Naive thymus-derived CD4-positive, alpha-beta T cell (primary cell): ENCODE data around the gene CSNK1E. TPM values are rescaled to one million over a fixed set of nuclear protein-coding genes. Genes with fewer than 3 reads are reported as not detected.
A peak's percentile ranks its signal among the peaks of the same experiment; 100 is the strongest.
"Not testable (repeated sequence)": the region's sequence is repeated elsewhere in the genome, so short reads cannot be mapped to it uniquely, and the experiment has no call there.

Experiments used
- ATAC-seq: fragments of 150-1000 bp; cut with Tn5 transposase; 2 replicates; pipeline ENCODE4 v1.10.0; 2021; ENCODE audit warnings: mild to moderate bottlenecking, moderate library complexity
- CTCF ChIA-PET: fragments of 350-600 bp; sonication (Branson Sonifier 250); formaldehyde crosslinking; loops from one replicate; lab custom pipeline; 2021; ENCODE audit warnings: antibody characterized with exemption; lab: Charles Lee
- POLR2A ChIA-PET: fragments of 350-600 bp; sonication (Branson Sonifier 250); formaldehyde crosslinking; loops from one replicate; lab custom pipeline; 2021; ENCODE audit warnings: antibody characterized with exemption, inconsistent platforms; lab: Charles Lee
- DNase-seq, 9 donors: peaks; one replicate each; pipeline versions ENCODE4 v3.0.0 to v3.0.0-alpha.2; 2020 to 2022; ENCODE audit warnings: mixed read lengths in 1 of 9
- H3K27ac ChIP-seq: one replicate; pipeline ENCODE4 v1.7.0; 2013; ENCODE audit warnings: mild to moderate bottlenecking, low read depth, low read length, moderate library complexity
- H3K27me3 ChIP-seq, 2 donors: one replicate each; pipeline ENCODE4 v1.7.0; 2013; ENCODE audit warnings: low read length in 2 of 2, mild to moderate bottlenecking in 2 of 2, moderate library complexity in 2 of 2; ENCODE audit not compliant: control insufficient read depth in 2 of 2, insufficient read depth in 2 of 2
- H3K36me3 ChIP-seq, 3 experiments: 1 replicate in 2 of 3; 2 replicates in 1 of 3; pipeline ENCODE4 v1.7.0; 2013; ENCODE audit warnings: low read length in 3 of 3, mild to moderate bottlenecking in 3 of 3, moderate library complexity in 1 of 3; ENCODE audit not compliant: insufficient read depth in 3 of 3, control insufficient read depth in 2 of 3
- H3K4me1 ChIP-seq, 2 donors: one replicate each; pipeline ENCODE4 v1.7.0; 2013; ENCODE audit warnings: low read length in 2 of 2, mild to moderate bottlenecking in 2 of 2, moderate library complexity in 1 of 2; ENCODE audit not compliant: control insufficient read depth in 2 of 2, insufficient read depth in 2 of 2
- H3K4me3 ChIP-seq: 2 replicates; pipeline ENCODE4 v1.7.0; 2013; ENCODE audit warnings: mild to moderate bottlenecking, low read length
- H3K9me3 ChIP-seq, 3 experiments: 1 replicate in 2 of 3; 2 replicates in 1 of 3; pipeline ENCODE4 v1.7.0; 2013; ENCODE audit warnings: low read length in 3 of 3; ENCODE audit not compliant: control insufficient read depth in 2 of 3
- H3K27ac Mint-ChIP-seq, 9 donors: one replicate each; pipeline ENCODE4 v1.8.0; 2020 to 2022; ENCODE audit warnings: mixed read lengths in 9 of 9, mild to moderate bottlenecking in 8 of 9, moderate library complexity in 5 of 9, inconsistent platforms in 2 of 9
- H3K27me3 Mint-ChIP-seq, 5 donors: one replicate each; pipeline ENCODE4 v1.8.0; 2021 to 2022; ENCODE audit warnings: mixed read lengths in 5 of 5, mild to moderate bottlenecking in 1 of 5
- H3K36me3 Mint-ChIP-seq, 5 donors: one replicate each; pipeline ENCODE4 v1.8.0; 2020 to 2022; ENCODE audit warnings: mixed read lengths in 5 of 5, mild to moderate bottlenecking in 3 of 5, inconsistent platforms in 1 of 5
- H3K4me1 Mint-ChIP-seq, 7 donors: one replicate each; pipeline ENCODE4 v1.8.0; 2020 to 2022; ENCODE audit warnings: mixed read lengths in 7 of 7, mild to moderate bottlenecking in 3 of 7, inconsistent platforms in 1 of 7
- H3K4me3 Mint-ChIP-seq, 10 donors: one replicate each; pipeline ENCODE4 v1.8.0; 2020 to 2022; ENCODE audit warnings: mild to moderate bottlenecking in 10 of 10, mixed read lengths in 10 of 10, moderate library complexity in 6 of 10, inconsistent platforms in 2 of 10
- H3K9me3 Mint-ChIP-seq, 11 donors: one replicate each; pipeline ENCODE4 v1.8.0; 2020 to 2022; ENCODE audit warnings: mixed read lengths in 11 of 11, mild to moderate bottlenecking in 4 of 11, inconsistent platforms in 1 of 11, moderate library complexity in 1 of 11
- intact Hi-C, 2 donors: fragments of 100-400 bp; cut with micrococcal nuclease; formaldehyde crosslinking; loops; one replicate each; pipeline ENCODE4 v1.15.1; 2023
- polyA plus RNA-seq, 2 donors: library from polyadenylated mRNA; unstranded; fragments of 300-500 nt; fragmentation: Illumina TruSeq; gene quantifications; one replicate each; pipeline ENCODE4 v1.2.3, GENCODE V29; 2021
- total RNA-seq, 6 experiments: library from RNA in 5 of 6; stranded (reverse) in 5 of 6; gene quantifications; 1 replicate in 5 of 6; 2 replicates in 1 of 6; pipeline ENCODE4 v1.2.3 and lab custom pipeline; 2021 to 2026

The CSNK1E gene
- total and polyA plus RNA-seq, 7 experiments from 2014 or later = 5.6 to 143 (median 72.0) TPM

GRCh38 chr22:38347944-38348750 is 30.9 kb upstream of the CSNK1E start:
- POLR2A ChIA-PET = interaction anchor here (0.6 kb wide), 1 partner anchor 744 kb away, joined by 3 read pairs; no protein-coding TSS in a partner anchor
- Mint-ChIP-seq H3K9me3 (no peaks in the 10 kb centered on the region), H3K27ac (no peak overlapping the region), H3K27me3 (peaks cover 0 to 11% (median 5%) of the 10 kb centered on the region in 5 donors), H3K4me1 (peaks cover 0 to 2% (median 0%) of the 10 kb centered on the region in 7 donors), H3K36me3 (no peaks in the 10 kb centered on the region), H3K4me3 (no peak overlapping the region)
- intact Hi-C loops = no loop called here
- DNase-seq (peak in 1 of 9 donors; percentile 18), ATAC-seq (no peak)
- no peaks in the 10 kb centered on the region for H3K9me3 ChIP-seq
- no peak overlapping the region for H3K27ac ChIP-seq
- CTCF ChIA-PET = no interaction called here
- no peak overlapping the region for H3K4me3 ChIP-seq
- no peaks in the 10 kb centered on the region for H3K4me1 ChIP-seq
- no peaks in the 10 kb centered on the region for H3K36me3 ChIP-seq
- H3K27me3 ChIP-seq = no peaks in the 10 kb centered on the region

GRCh38 chr22:38347181-38347943 is 30.1 kb upstream of the CSNK1E start:
- H3K4me1 ChIP-seq = no peaks in the 10 kb centered on the region
- H3K27me3 ChIP-seq = no peaks in the 10 kb centered on the region
- no peak overlapping the region for H3K4me3 ChIP-seq
- no peaks in the 10 kb centered on the region for H3K36me3 ChIP-seq
- H3K9me3 ChIP-seq = no peaks in the 10 kb centered on the region
- no peak overlapping the region for H3K27ac ChIP-seq
- peaks cover 0 to 11% (median 5%) of the 10 kb centered on the region in 5 donors for H3K27me3 Mint-ChIP-seq
- CTCF ChIA-PET = no interaction called here
- H3K27ac Mint-ChIP-seq = no peak overlapping the region
- no peak overlapping the region for H3K4me3 Mint-ChIP-seq
- POLR2A ChIA-PET = interaction anchor here (0.6 kb wide), 1 partner anchor 743 kb away, joined by 3 read pairs; no protein-coding TSS in a partner anchor
- ATAC-seq = no peak
- intact Hi-C loops = no loop called here
- H3K9me3 Mint-ChIP-seq = no peaks in the 10 kb centered on the region
- H3K4me1 Mint-ChIP-seq = peaks cover 0 to 2% (median 0%) of the 10 kb centered on the region in 7 donors
- DNase-seq = peak in 1 of 9 donors; percentile 16
- H3K36me3 Mint-ChIP-seq = no peaks in the 10 kb centered on the region

- Histone ChIP-seq H3K4me3 (no peak overlapping the region), H3K36me3 (no peaks in the 10 kb centered on the region), H3K4me1 (no peaks in the 10 kb centered on the region), H3K9me3 (no peaks in the 10 kb centered on the region), H3K27ac (no peak overlapping the region), H3K27me3 (no peaks in the 10 kb centered on the region)
- no peak for DNase-seq
- Mint-ChIP-seq H3K4me3 (no peak overlapping the region), H3K36me3 (no peaks in the 10 kb centered on the region), H3K27ac (no peak overlapping the region), H3K27me3 (peaks cover 0 to 11% (median 5%) of the 10 kb centered on the region in 5 donors), H3K9me3 (no peaks in the 10 kb centered on the region), H3K4me1 (peaks cover 0 to 2% (median 0%) of the 10 kb centered on the region in 7 donors)
- ChIA-PET CTCF (no interaction called here), POLR2A (no interaction called here)
- intact Hi-C loops = no loop called here
- no peak for ATAC-seq
These were observed 29.3 kb upstream of the CSNK1E start for GRCh38 chr22:38346506-38346905.

GRCh38 chr22:38345782-38346181 is 28.5 kb upstream of the CSNK1E start:
- DNase-seq = peak in 1 of 9 donors; percentile 16

GRCh38 chr22:38339893-38340292 is 22.7 kb upstream of the CSNK1E start:
- H3K36me3 Mint-ChIP-seq, ATAC-seq, H3K27me3 ChIP-seq, H3K9me3 ChIP-seq, H3K4me1 ChIP-seq, H3K4me3 ChIP-seq, H3K4me3 Mint-ChIP-seq, H3K4me1 Mint-ChIP-seq, H3K9me3 Mint-ChIP-seq, CTCF ChIA-PET, DNase-seq, intact Hi-C loops, H3K36me3 ChIP-seq, H3K27ac ChIP-seq, H3K27me3 Mint-ChIP-seq, H3K27ac Mint-ChIP-seq: not testable (repeated sequence)
- POLR2A ChIA-PET = interaction anchor here (0.6 kb wide), 1 partner anchor 175 kb away, joined by 3 read pairs; no protein-coding TSS in a partner anchor

More at GRCh38 chr22:38345782-38346181, 28.5 kb upstream of the CSNK1E start:
- ChIA-PET CTCF (no interaction called here), POLR2A (no interaction called here)
- H3K4me3 ChIP-seq = no peak overlapping the region
- no peak overlapping the region for H3K4me3 Mint-ChIP-seq
- H3K9me3 Mint-ChIP-seq = no peaks in the 10 kb centered on the region
- H3K27me3 ChIP-seq = no peaks in the 10 kb centered on the region
- peaks cover 0 to 11% (median 5%) of the 10 kb centered on the region in 5 donors for H3K27me3 Mint-ChIP-seq
- H3K9me3 ChIP-seq = no peaks in the 10 kb centered on the region
- intact Hi-C loops = no loop called here
- H3K4me1 Mint-ChIP-seq = peaks cover 0 to 2% (median 0%) of the 10 kb centered on the region in 7 donors
- H3K27ac ChIP-seq = no peak overlapping the region
- H3K27ac Mint-ChIP-seq = no peak overlapping the region
- no peak for ATAC-seq
- H3K36me3 ChIP-seq = no peaks in the 10 kb centered on the region
- no peaks in the 10 kb centered on the region for H3K4me1 ChIP-seq
- H3K36me3 Mint-ChIP-seq = no peaks in the 10 kb centered on the region

GRCh38 chr22:38338772-38339379 is 21.6 kb upstream of the CSNK1E start:
- H3K4me1 Mint-ChIP-seq = peaks cover 0 to 7% (median 4%) of the 10 kb centered on the region in 7 donors
- Histone ChIP-seq H3K27ac (no peak overlapping the region), H3K27me3 (peaks cover 0 to 5% of the 10 kb centered on the region in 2 donors), H3K4me3 (no peak overlapping the region), H3K36me3 (no peaks in the 10 kb centered on the region), H3K9me3 (no peaks in the 10 kb centered on the region), H3K4me1 (no peaks in the 10 kb centered on the region)
- no peak overlapping the region for H3K27ac Mint-ChIP-seq
- CTCF ChIA-PET = interaction anchor here (0.7 kb wide), 1 partner anchor 46 kb away, joined by 3 read pairs; no protein-coding TSS in a partner anchor
- no peaks in the 10 kb centered on the region for H3K36me3 Mint-ChIP-seq
- peaks cover 4 to 15% (median 10%) of the 10 kb centered on the region in 5 donors for H3K27me3 Mint-ChIP-seq
- no peak for ATAC-seq
- H3K4me3 Mint-ChIP-seq = no peak overlapping the region
- POLR2A ChIA-PET = interaction anchor here (0.6 kb wide), 1 partner anchor 176 kb away, joined by 3 read pairs; no protein-coding TSS in a partner anchor
- no peak for DNase-seq
- H3K9me3 Mint-ChIP-seq = no peaks in the 10 kb centered on the region
- intact Hi-C loops = no loop called here
